ENCODE results near the gene FNBP1.

- TF ChIP-seq CTCF (conservative IDR thresholded peaks at IDR 0.05; ENCODE audit: low read length) (no peak), EZH2phosphoT487 (IDR thresholded peaks at IDR 0.05; ENCODE audit: borderline replicate concordance) (no peak)
Observed at GRCh38 chr9:129860653-129861446, 182.1 kb downstream of the FNBP1 start.

Measured in Loucy (cell line).